KMS-11 (cell line): ENCODE measurements around the gene CTDSPL2.
A peak's percentile ranks its signal among the peaks of the same experiment; 100 is the strongest.

Experiments used
- H2AFZ ChIP-seq: fragments of 200-600 bp; sonication (generic); 2 replicates; pipeline ENCODE4 v1.6.1; 2016; ENCODE audit warnings: antibody characterized with exemption, mixed run types, low read depth
- H3K27ac ChIP-seq: fragments of 200-600 bp; sonication (generic); 2 replicates; pipeline ENCODE4 v1.6.1; 2016; ENCODE audit warnings: mild to moderate bottlenecking, mixed run types
- H3K27me3 ChIP-seq: fragments of 200-600 bp; sonication (generic); 2 replicates; pipeline ENCODE4 v1.6.1; 2017; ENCODE audit warnings: mild to moderate bottlenecking, low read depth, mixed run types, moderate library complexity; ENCODE audit not compliant: insufficient read depth
- H3K36me3 ChIP-seq: fragments of 200-600 bp; sonication (generic); 2 replicates; pipeline ENCODE4 v1.6.1; 2017; ENCODE audit warnings: mild to moderate bottlenecking, mixed run types; ENCODE audit not compliant: insufficient read depth
- H3K4me1 ChIP-seq: fragments of 200-600 bp; sonication (generic); 2 replicates; pipeline ENCODE4 v1.6.1; 2016; ENCODE audit warnings: mild to moderate bottlenecking, low read depth, mixed run types; ENCODE audit not compliant: poor library complexity, severe bottlenecking
- H3K4me2 ChIP-seq: fragments of 200-600 bp; sonication (generic); 2 replicates; pipeline ENCODE4 v1.7.0; 2016; ENCODE audit warnings: mild to moderate bottlenecking, mixed run types
- H3K4me3 ChIP-seq: fragments of 200-600 bp; sonication (generic); IDR thresholded peaks from 2 replicates; pipeline ENCODE4 v1.6.1; 2017; ENCODE audit warnings: low read depth, low read length, mixed read lengths; ENCODE audit not compliant: insufficient read depth
- H3K79me2 ChIP-seq: fragments of 200-600 bp; sonication (generic); 2 replicates; pipeline ENCODE4 v1.6.1; 2016; ENCODE audit warnings: low read depth, mixed run types; ENCODE audit not compliant: insufficient read depth
- H3K9ac ChIP-seq: fragments of 200-600 bp; sonication (generic); 2 replicates; pipeline ENCODE4 v1.6.1; 2016; ENCODE audit warnings: mild to moderate bottlenecking, mixed run types
- H4K20me1 ChIP-seq: fragments of 200-600 bp; sonication (generic); 2 replicates; pipeline ENCODE4 v1.6.1; 2016; ENCODE audit warnings: mild to moderate bottlenecking, mixed run types; ENCODE audit not compliant: insufficient read depth
- CTCF ChIP-seq: fragments of 200-600 bp; sonication (generic); conservative IDR thresholded peaks from 2 replicates; pipeline ENCODE4 v1.6.1; 2017; ENCODE audit warnings: low read depth, mild to moderate bottlenecking, antibody characterized with exemption, low read length, moderate library complexity, mixed read lengths

CTDSPL2 gene

GRCh38 chr15:44492672-44493071, 65.2 kb downstream of the CTDSPL2 start:
- TF ChIP-seq CTCF, result no peak
- no peaks in the 10 kb centered on the region for H4K20me1 ChIP-seq
- H3K79me2 ChIP-seq, result peaks cover 6% of the 10 kb centered on the region; the same call in 1 of the 2 replicates
- H3K4me1 ChIP-seq, result no peaks in the 10 kb centered on the region
- H3K4me2 ChIP-seq, result no peak overlapping the region
- no peak overlapping the region for H3K27ac ChIP-seq
- peaks cover 4% of the 10 kb centered on the region; the same call in 1 of the 2 replicates for H3K36me3 ChIP-seq
- no peak overlapping the region for H2AFZ ChIP-seq
- no peak overlapping the region for H3K4me3 ChIP-seq
- H3K27me3 ChIP-seq, result no peaks in the 10 kb centered on the region
- H3K9ac ChIP-seq, result no peak overlapping the region

GRCh38 chr15:44495562-44495961, 68.1 kb downstream of the CTDSPL2 start:
- Histone ChIP-seq H3K4me1 (peaks cover 17% of the 10 kb centered on the region), H3K36me3 (peaks cover 4% of the 10 kb centered on the region; the same call in 1 of the 2 replicates), H3K9ac (no peak overlapping the region), H3K79me2 (peaks cover 6% of the 10 kb centered on the region; the same call in 1 of the 2 replicates), H3K4me2 (no peak overlapping the region), H3K4me3 (no peak overlapping the region), H3K27me3 (no peaks in the 10 kb centered on the region), H2AFZ (no peak overlapping the region), H3K27ac (no peak overlapping the region), H4K20me1 (no peaks in the 10 kb centered on the region; the same call in 1 of the 2 replicates)
- no peak for TF ChIP-seq CTCF

- no peak overlapping the region for H3K4me3 ChIP-seq
- H3K4me2 ChIP-seq, result no peak overlapping the region
- H2AFZ ChIP-seq, result no peak overlapping the region
- H3K4me1 ChIP-seq, result peaks cover 32% of the 10 kb centered on the region
- H3K27ac ChIP-seq, result 0 out of 2 replicates have a peak overlapping the region, but pooled peaks have one; percentile 3
- H3K27me3 ChIP-seq, result no peaks in the 10 kb centered on the region
- H3K9ac ChIP-seq, result no peak overlapping the region
- H3K79me2 ChIP-seq, result no peaks in the 10 kb centered on the region
- H3K36me3 ChIP-seq, result no peaks in the 10 kb centered on the region; the same call in 1 of the 2 replicates
- TF ChIP-seq CTCF, result no peak
- no peaks in the 10 kb centered on the region; the same call in 1 of the 2 replicates for H4K20me1 ChIP-seq
These were observed 73.1 kb downstream of the CTDSPL2 start for GRCh38 chr15:44500555-44500954.

GRCh38 chr15:44501768-44502366, 74.4 kb downstream of the CTDSPL2 start:
- H3K36me3 ChIP-seq, result no peaks in the 10 kb centered on the region; the same call in 1 of the 2 replicates
- H3K9ac ChIP-seq, result no peak overlapping the region
- H2AFZ ChIP-seq, result no peak overlapping the region
- H3K79me2 ChIP-seq, result no peaks in the 10 kb centered on the region
- H3K4me2 ChIP-seq, result no peak overlapping the region
- peaks cover 32% of the 10 kb centered on the region for H3K4me1 ChIP-seq
- H3K27me3 ChIP-seq, result no peaks in the 10 kb centered on the region
- H3K4me3 ChIP-seq, result no peak overlapping the region
- TF ChIP-seq CTCF, result peak; percentile 76
- no peak overlapping the region for H3K27ac ChIP-seq
- no peaks in the 10 kb centered on the region; the same call in 1 of the 2 replicates for H4K20me1 ChIP-seq
